ENCODE data around the gene GRIP1.
"Not testable (repeated sequence)": the region's sequence is repeated elsewhere in the genome, so short reads cannot be mapped to it uniquely, and the experiment has no call there.

Gene GRIP1

DNA sequence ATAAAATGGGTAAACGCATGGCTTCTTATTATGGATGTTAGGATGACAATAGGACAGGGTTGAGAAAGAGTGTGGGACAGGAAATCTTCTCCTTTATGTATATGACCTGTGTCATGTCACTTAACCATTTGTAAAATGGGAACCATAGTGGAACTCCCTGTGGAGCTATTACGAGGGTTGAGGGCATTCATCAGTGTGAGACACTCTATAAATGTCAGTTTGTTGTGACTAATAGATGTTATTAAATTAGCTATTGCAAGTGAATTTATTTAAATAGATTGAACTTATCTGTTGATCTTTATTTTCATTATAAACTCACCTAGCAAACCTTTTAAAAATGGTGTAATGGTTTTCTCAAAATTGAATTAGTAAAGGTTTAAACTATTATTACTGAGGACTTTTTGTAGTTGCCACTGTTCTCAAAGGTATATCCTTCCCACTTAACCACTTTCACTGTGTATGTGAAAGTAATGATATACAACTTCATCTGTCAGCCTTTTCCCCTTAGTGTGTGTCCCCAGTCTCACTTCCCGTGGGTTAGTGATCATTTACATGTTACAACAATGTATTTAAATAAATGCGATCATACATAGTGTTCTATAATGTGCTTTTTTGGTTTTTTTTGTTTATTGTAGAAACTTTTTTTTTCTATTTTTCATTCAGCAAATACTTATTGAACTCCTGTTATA lies 359.5 kb downstream of the GRIP1 start:
- Histone ChIP-seq H3K27me3 (no peaks in the 10 kb centered on the region), H3K4me3 (no peak overlapping the region), H3K36me3 (peaks cover 21% of the 10 kb centered on the region), H3K9me3 (no peaks in the 10 kb centered on the region), H3K27ac (no peak overlapping the region), H3K4me2 (no peak overlapping the region), H3K9ac (no peak overlapping the region), H4K20me1 (no peaks in the 10 kb centered on the region), H3K4me1 (no peaks in the 10 kb centered on the region)
- no peak for TF ChIP-seq Cebpa-rat (IDR thresholded peaks at IDR 0.05)

- Histone ChIP-seq H3K36me3 (peaks cover 35% of the 10 kb centered on the region), H3K4me3 (no peak overlapping the region), H3K27ac (no peak overlapping the region), H3K27me3 (no peaks in the 10 kb centered on the region), H4K20me1 (no peaks in the 10 kb centered on the region), H3K4me1 (no peaks in the 10 kb centered on the region), H3K9ac (no peak overlapping the region), H3K4me2 (no peak overlapping the region), H3K9me3 (no peaks in the 10 kb centered on the region)
- no peak for TF ChIP-seq Cebpa-rat (IDR thresholded peaks at IDR 0.05)
Measured at GRCh38 chr12:66314278-66314677, 364.6 kb downstream of the GRIP1 start.

- Histone ChIP-seq H3K9me3 (no peaks in the 10 kb centered on the region), H3K4me1 (no peaks in the 10 kb centered on the region), H3K4me2 (no peak overlapping the region), H3K4me3 (no peak overlapping the region), H3K27ac (no peak overlapping the region), H3K9ac (no peak overlapping the region), H3K27me3 (no peaks in the 10 kb centered on the region), H3K36me3 (peaks cover 47% of the 10 kb centered on the region), H4K20me1 (no peaks in the 10 kb centered on the region)
- no peak for TF ChIP-seq Cebpa-rat (IDR thresholded peaks at IDR 0.05)
Measured at GRCh38 chr12:66312189-66312588, 366.7 kb downstream of the GRIP1 start.

DNA sequence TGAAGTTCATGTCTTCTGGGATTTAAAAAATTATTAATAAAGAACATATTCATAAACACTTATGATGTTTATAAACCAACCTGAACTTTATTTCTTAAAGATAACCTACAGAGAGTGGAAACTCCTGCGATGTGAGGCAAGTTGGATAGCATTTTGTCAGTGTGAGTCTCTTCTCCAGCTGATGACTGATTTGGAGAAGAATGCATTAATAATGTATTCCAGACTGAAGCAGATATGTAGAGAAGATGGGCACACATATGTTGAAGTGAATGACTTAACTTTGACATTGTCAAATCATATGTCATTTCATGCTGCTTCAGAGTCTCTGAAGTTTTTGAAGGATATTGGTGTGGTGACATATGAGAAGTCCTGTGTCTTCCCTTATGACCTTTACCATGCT lies 369.3 kb downstream of the GRIP1 start:
- H3K4me1 ChIP-seq, result peaks cover 7% of the 10 kb centered on the region; the same call in 1 of the 2 replicates
- no peak overlapping the region for H3K4me2 ChIP-seq
- peaks cover 43% of the 10 kb centered on the region for H3K36me3 ChIP-seq
- no peak overlapping the region for H3K27ac ChIP-seq
- no peaks in the 10 kb centered on the region for H3K27me3 ChIP-seq
- H3K4me3 ChIP-seq, result no peak overlapping the region
- TF ChIP-seq Cebpa-rat (IDR thresholded peaks at IDR 0.05), result no peak
- H4K20me1 ChIP-seq, result no peaks in the 10 kb centered on the region
- H3K9me3 ChIP-seq, result no peaks in the 10 kb centered on the region
- H3K9ac ChIP-seq, result no peak overlapping the region

GRCh38 chr12:66304296-66304900 lies 374.5 kb downstream of the GRIP1 start:
- peaks cover 32% of the 10 kb centered on the region for H3K4me1 ChIP-seq
- peak overlapping the region; percentile 91 for H3K4me2 ChIP-seq
- no peak overlapping the region for H3K27ac ChIP-seq
- no peak for TF ChIP-seq Cebpa-rat (IDR thresholded peaks at IDR 0.05)
- H4K20me1 ChIP-seq, result no peaks in the 10 kb centered on the region
- no peaks in the 10 kb centered on the region for H3K27me3 ChIP-seq
- H3K9me3 ChIP-seq, result no peaks in the 10 kb centered on the region
- H3K9ac ChIP-seq, result no peak overlapping the region
- peaks cover 16% of the 10 kb centered on the region for H3K36me3 ChIP-seq
- H3K4me3 ChIP-seq, result no peak overlapping the region

- not testable (repeated sequence) for H3K27me3 ChIP-seq, H3K9me3 ChIP-seq, H3K27ac ChIP-seq, H4K20me1 ChIP-seq, H3K9ac ChIP-seq
- peaks cover 32% of the 10 kb centered on the region for H3K4me1 ChIP-seq
- peak overlapping the region; percentile 77; the same call in 1 of the 2 replicates for H3K4me3 ChIP-seq
- peaks cover 13% of the 10 kb centered on the region for H3K36me3 ChIP-seq
- peak overlapping the region; percentile 91 for H3K4me2 ChIP-seq
Measured at GRCh38 chr12:66303316-66303804, 375.5 kb downstream of the GRIP1 start.

- H3K36me3 ChIP-seq, result peaks cover 8% of the 10 kb centered on the region
- no peaks in the 10 kb centered on the region for H4K20me1 ChIP-seq
- TF ChIP-seq Cebpa-rat (IDR thresholded peaks at IDR 0.05), result no peak
- H3K4me2 ChIP-seq, result peak overlapping the region; percentile 91
- peak overlapping the region; percentile 77 for H3K4me3 ChIP-seq
- H3K27me3 ChIP-seq, result no peaks in the 10 kb centered on the region
- H3K4me1 ChIP-seq, result peaks cover 32% of the 10 kb centered on the region
- H3K27ac ChIP-seq, result peak overlapping the region; percentile 77
- H3K9ac ChIP-seq, result peak overlapping the region; percentile 76
- H3K9me3 ChIP-seq, result no peaks in the 10 kb centered on the region
Measured at GRCh38 chr12:66302827-66303169, 376.1 kb downstream of the GRIP1 start.

- H3K9me3 ChIP-seq, result no peaks in the 10 kb centered on the region
- H3K4me1 ChIP-seq, result peaks cover 32% of the 10 kb centered on the region
- H3K9ac ChIP-seq, result peak within 1 kb of the TSS; percentile 76
- 0 out of 2 replicates have a peak, but pooled peaks cover 4% of the 10 kb centered on the region for H3K36me3 ChIP-seq
- TF ChIP-seq Cebpa-rat (IDR thresholded peaks at IDR 0.05), result no peak
- H3K4me3 ChIP-seq, result peak within 1 kb of the TSS; percentile 77
- no peaks in the 10 kb centered on the region for H3K27me3 ChIP-seq
- peak within 1 kb of the TSS; percentile 77 for H3K27ac ChIP-seq
- H4K20me1 ChIP-seq, result no peaks in the 10 kb centered on the region
- H3K4me2 ChIP-seq, result peak within 1 kb of the TSS; percentile 91
Measured at GRCh38 chr12:66301944-66302826, 376.7 kb downstream of the GRIP1 start, which contains the start of gene HELB. HELB (plus strand) TSS chr12:66302493; CDS start chr12:66302604, 111 bp downstream.

DNA sequence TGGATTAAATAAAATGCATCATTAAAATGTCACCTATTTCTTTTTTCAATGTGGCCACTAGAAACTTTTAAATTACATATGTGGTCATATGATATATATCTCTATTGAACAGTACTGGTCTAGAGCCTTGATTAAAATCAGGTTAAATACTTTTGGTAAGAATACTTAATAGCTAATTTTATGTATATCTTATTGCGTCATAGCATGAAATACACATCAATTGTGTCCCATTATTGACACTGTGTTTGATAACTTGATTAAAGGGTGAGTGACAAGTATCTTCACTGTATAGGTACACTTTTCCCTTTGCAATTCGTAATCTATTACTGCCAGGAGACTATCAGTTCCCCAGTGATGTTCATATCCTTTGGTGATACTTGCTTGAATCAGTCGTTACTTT lies 381.0 kb downstream of the GRIP1 start:
- H3K4me1 ChIP-seq, result peaks cover 8% of the 10 kb centered on the region
- H3K27me3 ChIP-seq, result no peaks in the 10 kb centered on the region
- no peaks in the 10 kb centered on the region for H4K20me1 ChIP-seq
- H3K9ac ChIP-seq, result no peak overlapping the region
- no peaks in the 10 kb centered on the region for H3K36me3 ChIP-seq
- H3K27ac ChIP-seq, result no peak overlapping the region
- peak; percentile 22; the same call in 1 of the 2 replicates for TF ChIP-seq Cebpa-rat (IDR thresholded peaks at IDR 0.05)
- no peak overlapping the region for H3K4me2 ChIP-seq
- H3K9me3 ChIP-seq, result 0 out of 2 replicates have a peak, but pooled peaks cover 6% of the 10 kb centered on the region
- no peak overlapping the region for H3K4me3 ChIP-seq

Measured in BLaER1 (cell line).